ENCODE results near the gene CENPX.
A peak's percentile ranks its signal among the peaks of the same experiment; 100 is the strongest.

Gene CENPX

GRCh38 chr17:82022310-82022980 is at the start of gene CENPX:
Gene CENPX, minus strand, starts transcription at chr17:82022878. Its CDS starts 17 bp downstream, at chr17:82022861.
- no peak for DNase-seq

GRCh38 chr17:82070611-82071010 is 47.9 kb upstream of the CENPX start:
- DNase-seq, result no peak

GRCh38 chr17:82065638-82066303 is 43.1 kb upstream of the CENPX start, which contains the start of gene DUS1L:
Gene DUS1L, minus strand, starts transcription at chr17:82065804. Its CDS starts 745 bp downstream, at chr17:82065059.
- DNase-seq, result peak; percentile 70

GRCh38 chr17:82065193-82065637 is 42.5 kb upstream of the CENPX start:
- DNase-seq, result no peak

- DNase-seq, result no peak
Observed at GRCh38 chr17:82064433-82065192, 41.9 kb upstream of the CENPX start.

GRCh38 chr17:82063424-82064415 is 41.0 kb upstream of the CENPX start:
- no peak for DNase-seq

- no peak for DNase-seq
Observed at GRCh38 chr17:82062984-82063368, 40.3 kb upstream of the CENPX start.

GRCh38 chr17:82062076-82062983 is 39.7 kb upstream of the CENPX start:
- no peak for DNase-seq

GRCh38 chr17:82061047-82061925 is 38.6 kb upstream of the CENPX start:
- DNase-seq, result no peak

GRCh38 chr17:82060614-82061013 is 37.9 kb upstream of the CENPX start:
- no peak for DNase-seq

- no peak for DNase-seq
Observed at GRCh38 chr17:82060001-82060380, 37.3 kb upstream of the CENPX start.

- no peak for DNase-seq
Observed at GRCh38 chr17:82059272-82060000, 36.8 kb upstream of the CENPX start.

- no peak for DNase-seq
Observed at GRCh38 chr17:82058855-82059249, 36.2 kb upstream of the CENPX start.

- no peak for DNase-seq
Observed at GRCh38 chr17:82058230-82058854, 35.7 kb upstream of the CENPX start.

- DNase-seq, result no peak
Observed at GRCh38 chr17:82056729-82057621, 34.3 kb upstream of the CENPX start.

- DNase-seq, result no peak
Observed at GRCh38 chr17:82055965-82056728, 33.5 kb upstream of the CENPX start.

All from stimulated activated CD4-positive, alpha-beta T cell treated with anti-CD3 and anti-CD28 coated beads, Interleukin-1b, Interleukin-23, amount 100 ng/mL, for 48 hours (primary cell).